VCaP (cell line): ENCODE data around the gene SMIM1.

Experiments
- H3K27ac ChIP-seq: fragments of 450-650 bp; 2 replicates; pipeline ENCODE4 v1.5.1; 2017
- CTCF ChIP-seq: fragments of 450-650 bp; conservative IDR thresholded peaks from 2 replicates; pipeline ENCODE4 v1.5.1; 2017; ENCODE audit warnings: mild to moderate bottlenecking, moderate library complexity

The SMIM1 gene

GRCh38 chr1:3780901-3781300 is 8.4 kb downstream of the SMIM1 start:
- no peak for TF ChIP-seq CTCF
- peak overlapping the region; percentile 77 for H3K27ac ChIP-seq

- H3K27ac ChIP-seq: peak overlapping the region; percentile 77
- TF ChIP-seq CTCF: no peak
Observed at GRCh38 chr1:3783651-3784474, 11.3 kb downstream of the SMIM1 start.

GRCh38 chr1:3785045-3785444 is 12.5 kb downstream of the SMIM1 start:
- TF ChIP-seq CTCF: no peak
- H3K27ac ChIP-seq: no peak overlapping the region

GRCh38 chr1:3785456-3786157 is 13.1 kb downstream of the SMIM1 start:
- H3K27ac ChIP-seq: no peak overlapping the region
- peak; percentile 65 for TF ChIP-seq CTCF

- no peak overlapping the region for H3K27ac ChIP-seq
- no peak for TF ChIP-seq CTCF
Observed at GRCh38 chr1:3786468-3787348, 14.2 kb downstream of the SMIM1 start.

- no peak for TF ChIP-seq CTCF
- no peak overlapping the region for H3K27ac ChIP-seq
Observed at GRCh38 chr1:3787349-3787715, 14.8 kb downstream of the SMIM1 start.
